Epithelial cell of prostate (primary cell): ENCODE data around the gene ODF4.
"Not testable (repeated sequence)": the region's sequence is repeated elsewhere in the genome, so short reads cannot be mapped to it uniquely, and the experiment has no call there.

Experiments
- DNase-seq: peaks from one replicate; pipeline ENCODE4 v3.0.0-alpha.2; 2011; ENCODE audit warnings: low read depth, low spot score
- H3K27ac ChIP-seq: fragments of 450-650 bp; 2 replicates; pipeline ENCODE4 v1.5.1; 2017; ENCODE audit warnings: mild to moderate bottlenecking

ODF4 gene

DNA sequence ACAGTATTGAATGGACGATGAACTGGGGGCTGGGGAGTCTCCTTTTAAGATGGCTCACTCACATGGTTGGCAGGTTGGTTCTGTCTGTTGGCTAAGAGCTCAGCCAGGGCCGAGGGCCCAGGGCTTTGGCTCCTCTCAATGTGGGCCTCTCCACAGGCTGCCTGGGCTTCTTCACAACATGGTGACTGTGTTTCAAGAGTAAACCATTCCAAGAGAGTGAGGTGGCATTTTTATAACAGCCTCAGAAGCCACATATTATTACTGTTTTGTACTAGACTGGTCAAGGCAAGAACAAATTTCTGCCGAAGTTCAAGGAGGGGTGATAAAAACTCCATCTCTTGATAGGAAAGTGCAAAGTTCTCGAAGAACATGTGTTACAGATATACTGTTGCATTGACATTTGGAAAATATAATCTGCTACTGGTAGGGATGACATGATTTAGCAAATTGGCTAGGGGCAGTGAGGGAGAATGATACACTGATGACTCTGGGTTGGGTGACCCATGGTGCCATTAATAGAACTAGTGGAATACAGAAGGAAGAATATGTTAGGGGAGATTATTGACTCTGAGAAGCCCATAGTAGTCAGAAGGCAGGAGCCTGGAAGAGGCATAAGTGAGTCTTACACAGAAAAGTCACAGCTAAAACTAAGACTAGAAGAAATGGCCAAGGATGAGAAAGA is 23.2 kb downstream of the ODF4 start:
- no peak overlapping the region for H3K27ac ChIP-seq
- no peak for DNase-seq

DNA sequence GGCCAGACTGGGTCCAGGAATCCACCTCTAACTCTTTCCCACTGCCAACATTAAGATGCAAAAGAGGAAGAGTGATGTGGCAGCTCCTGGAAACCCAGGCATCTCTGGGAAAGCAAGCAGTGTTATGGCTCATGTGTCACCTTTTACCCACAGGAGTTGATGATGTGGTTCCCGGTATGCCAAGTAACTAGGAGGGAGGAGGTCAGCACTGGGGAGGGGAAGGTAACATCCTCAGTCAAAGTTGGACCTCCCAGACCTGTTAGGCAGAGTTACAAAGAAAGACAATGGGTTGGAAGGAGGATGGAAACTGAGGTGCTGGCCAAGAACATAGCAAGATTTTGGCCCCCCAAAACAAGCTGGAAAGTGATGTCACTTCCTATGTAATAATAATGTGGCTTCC is 25.5 kb downstream of the ODF4 start:
- no peak overlapping the region for H3K27ac ChIP-seq
- DNase-seq: no peak

DNA sequence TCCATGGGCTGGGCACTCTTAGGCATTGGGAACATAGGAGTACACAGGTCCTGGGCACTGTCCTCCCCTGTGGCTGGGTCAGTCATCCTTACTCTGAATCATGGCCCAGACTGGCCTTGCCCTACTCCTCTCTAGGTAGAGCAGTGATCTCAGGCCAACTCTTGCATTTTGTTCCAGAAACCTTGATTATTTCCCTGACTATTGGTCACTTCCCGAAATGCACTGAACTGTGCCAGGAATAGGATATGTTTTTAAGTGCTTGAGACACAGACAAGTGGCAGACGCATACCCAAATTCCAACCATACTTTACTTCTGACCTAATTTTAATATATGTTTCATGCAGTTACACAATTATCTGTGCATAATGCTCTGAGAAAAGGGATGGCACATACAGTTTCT is 26.6 kb downstream of the ODF4 start:
- peak overlapping the region; percentile 26 for H3K27ac ChIP-seq
- DNase-seq: no peak

DNA sequence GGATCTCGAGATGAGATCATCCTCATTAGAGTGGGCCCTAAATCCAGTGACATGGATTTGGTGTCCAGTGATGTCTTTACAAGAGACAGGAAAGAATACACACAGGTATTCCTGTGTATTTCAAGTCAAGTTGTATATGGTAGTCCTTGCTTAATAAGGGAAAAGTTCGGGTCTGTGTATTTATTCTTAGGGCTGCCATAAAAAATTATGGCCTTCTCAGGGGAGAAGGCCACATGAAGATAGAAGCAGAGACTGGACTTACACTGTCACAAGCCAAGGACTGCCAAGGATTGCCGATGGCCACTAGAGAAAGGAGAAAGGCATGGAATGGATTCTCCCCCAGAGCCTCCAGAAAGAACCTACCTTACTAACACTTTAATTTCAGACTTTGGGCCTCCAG is 28.6 kb downstream of the ODF4 start:
- DNase-seq: no peak
- H3K27ac ChIP-seq: no peak overlapping the region

DNA sequence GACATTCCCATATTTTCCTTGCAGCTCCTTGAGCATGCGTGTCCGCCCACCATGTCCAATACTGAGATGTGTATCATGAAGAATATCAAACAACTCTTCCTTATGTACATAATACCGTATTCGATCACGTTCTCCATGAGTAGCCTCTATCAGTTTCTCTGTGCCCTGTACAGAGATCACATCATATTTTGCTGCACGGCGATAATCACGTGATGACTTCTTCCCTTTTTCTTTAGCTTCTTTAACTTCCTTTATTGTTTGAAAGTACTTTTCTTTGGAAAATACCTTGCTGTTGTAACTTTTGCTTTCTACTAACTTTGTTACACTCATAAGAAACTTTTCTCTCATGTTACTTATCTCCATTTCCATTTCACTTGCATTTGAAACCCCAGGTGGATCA is 30.3 kb downstream of the ODF4 start:
- no peak for DNase-seq
- no peak overlapping the region for H3K27ac ChIP-seq

DNA sequence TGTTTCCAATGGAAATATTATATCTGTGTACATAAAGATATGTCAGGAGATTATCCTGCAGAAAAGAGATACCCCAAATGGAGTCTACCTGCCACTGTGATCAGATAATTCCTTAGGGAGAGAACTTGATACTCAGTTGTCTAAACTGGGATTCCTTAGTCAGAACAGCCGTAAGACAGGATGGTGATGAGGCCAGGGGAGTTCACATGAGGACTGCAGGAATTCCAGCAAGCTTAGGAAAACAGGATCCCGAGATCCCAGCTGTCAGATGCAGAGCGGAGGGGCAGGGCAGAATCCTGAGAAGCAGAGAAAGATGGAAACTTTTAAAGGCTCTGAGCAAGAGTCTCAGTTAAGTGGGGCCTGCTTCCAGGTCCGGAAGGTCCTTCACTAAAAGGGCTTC is 32.1 kb downstream of the ODF4 start:
- H3K27ac ChIP-seq: no peak overlapping the region
- DNase-seq: no peak

DNA sequence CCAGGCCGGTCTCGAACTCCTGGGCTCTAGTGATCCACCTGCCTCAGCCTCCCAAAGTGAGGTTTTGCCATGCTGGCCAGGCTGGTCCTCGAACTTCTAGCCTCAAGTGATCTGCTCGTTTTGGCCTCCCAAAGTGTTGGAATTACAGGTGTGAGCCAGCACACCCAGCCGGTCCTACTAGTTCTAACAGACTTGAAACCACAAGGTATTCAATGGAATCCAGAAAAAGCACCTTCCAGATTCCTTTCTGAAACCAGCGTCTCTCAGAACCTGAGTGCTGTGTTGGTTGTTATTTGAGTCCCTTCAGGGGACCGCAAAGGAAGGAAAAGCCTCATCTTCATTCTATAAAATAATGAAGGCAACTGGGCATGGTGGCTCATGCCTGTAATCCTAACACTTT is 32.8 kb downstream of the ODF4 start:
- DNase-seq: no peak

DNA sequence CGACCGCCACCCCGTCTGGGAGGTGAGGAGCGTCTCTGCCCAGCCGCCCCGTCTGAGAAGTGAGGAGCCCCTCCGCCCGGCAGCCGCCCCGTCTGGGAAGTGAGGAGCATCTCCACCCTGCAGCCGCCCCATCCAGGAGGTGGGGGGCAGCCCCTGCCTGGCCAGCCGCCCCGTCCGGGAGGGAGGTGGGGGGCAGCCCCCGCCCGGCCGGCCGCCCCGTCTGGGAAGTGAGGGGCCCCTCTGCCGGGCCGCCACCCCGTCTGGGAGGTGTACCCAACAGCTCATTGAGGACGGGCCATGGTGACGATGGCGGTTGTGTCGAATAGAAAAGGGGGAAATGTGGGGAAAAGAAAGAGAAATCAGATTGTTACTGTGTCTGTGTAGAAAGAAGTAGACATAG is 34.2 kb downstream of the ODF4 start:
- not testable (repeated sequence) for DNase-seq, H3K27ac ChIP-seq

More for the DNA sequence above, 32.8 kb downstream of the ODF4 start:
- H3K27ac ChIP-seq: no peak overlapping the region

DNA sequence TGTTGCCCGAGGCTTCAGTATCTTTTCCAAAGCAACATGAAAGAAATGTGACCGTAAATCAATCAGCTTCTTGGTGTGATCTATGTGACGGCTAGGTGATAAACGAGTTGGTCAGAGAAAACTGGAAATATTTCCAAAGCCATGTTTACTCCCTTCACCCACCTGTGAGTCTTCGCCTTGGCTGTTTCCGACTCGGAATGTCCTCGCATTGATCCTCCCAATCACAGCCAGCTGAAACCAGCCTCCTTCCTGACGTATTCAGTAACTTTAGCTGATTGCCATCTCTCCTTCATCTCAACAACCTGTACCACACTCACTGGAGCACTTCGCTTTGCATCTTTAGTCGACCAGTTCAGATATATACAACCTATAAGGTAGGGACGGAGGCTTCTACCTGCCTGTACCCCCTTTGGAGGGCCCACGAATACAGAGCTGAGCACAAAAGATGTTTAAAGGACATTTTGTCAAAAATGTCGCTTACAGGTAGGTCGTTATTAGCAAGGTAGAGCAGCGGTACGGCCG is 36.2 kb downstream of the ODF4 start:
- DNase-seq: no peak
- H3K27ac ChIP-seq: peak overlapping the region; percentile 92

DNA sequence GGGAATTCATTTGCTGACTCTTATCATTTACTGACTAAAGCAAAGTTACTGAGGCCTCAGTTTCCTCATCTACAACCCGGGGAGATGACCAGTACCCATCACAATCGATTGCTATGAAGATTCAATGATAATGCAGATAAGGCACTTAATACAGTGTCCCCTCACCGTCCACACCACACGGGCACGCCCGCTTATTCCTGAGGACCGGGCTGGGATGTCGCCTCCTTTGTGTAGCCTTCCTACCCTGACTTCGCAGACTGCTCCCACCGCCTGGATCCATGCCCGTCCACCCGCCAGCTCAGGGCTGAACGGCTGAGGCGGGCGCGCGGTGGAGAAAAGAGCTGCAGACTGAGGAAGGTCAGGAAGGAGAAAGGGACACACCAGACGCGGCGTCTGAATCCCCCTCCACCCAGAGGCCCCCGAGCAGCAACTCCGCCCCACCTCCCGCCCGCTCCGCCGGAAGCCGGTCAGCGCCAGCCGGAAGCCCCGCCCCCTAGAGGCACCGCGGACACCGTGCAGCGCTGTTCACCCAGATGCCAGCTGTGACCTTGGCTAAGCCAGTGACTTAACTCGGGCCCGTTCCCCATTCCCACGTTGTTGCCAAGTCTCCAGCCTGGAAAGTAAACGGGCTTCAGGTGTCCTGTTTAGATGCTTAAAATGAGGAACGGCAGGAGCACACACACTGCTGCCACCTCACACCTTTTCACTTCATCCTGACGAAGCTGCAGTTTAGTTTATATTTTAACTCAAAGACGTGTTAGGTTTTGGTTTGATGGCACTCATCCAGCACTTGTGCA is 36.8 kb downstream of the ODF4 start, which contains the start of gene KRABD2:
TSS of gene KRABD2 (minus strand) at position 434 of the 797 bp plus-strand sequence.
- peak within 1 kb of the TSS; percentile 92 for H3K27ac ChIP-seq
- no peak for DNase-seq

DNA sequence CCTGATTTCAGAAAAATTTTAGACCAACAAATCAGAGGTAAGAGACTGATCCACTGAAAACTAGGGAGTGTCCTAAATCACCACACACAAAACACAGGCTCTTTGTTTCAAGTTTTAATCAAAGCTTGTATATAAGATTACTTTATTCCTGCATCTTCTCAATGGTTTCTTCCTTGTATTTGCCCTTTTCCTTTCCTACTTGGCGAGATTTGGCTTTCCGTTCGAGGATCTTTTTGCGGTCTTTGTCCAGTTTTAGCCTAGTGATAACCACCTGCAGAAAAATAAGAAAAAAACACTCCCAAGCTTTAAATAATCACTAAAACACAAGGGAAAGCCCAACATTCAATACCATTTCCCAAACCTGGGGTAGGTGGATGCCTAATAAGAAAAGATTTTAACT is 37.8 kb downstream of the ODF4 start:
- peak overlapping the region; percentile 92 for H3K27ac ChIP-seq
- DNase-seq: no peak

DNA sequence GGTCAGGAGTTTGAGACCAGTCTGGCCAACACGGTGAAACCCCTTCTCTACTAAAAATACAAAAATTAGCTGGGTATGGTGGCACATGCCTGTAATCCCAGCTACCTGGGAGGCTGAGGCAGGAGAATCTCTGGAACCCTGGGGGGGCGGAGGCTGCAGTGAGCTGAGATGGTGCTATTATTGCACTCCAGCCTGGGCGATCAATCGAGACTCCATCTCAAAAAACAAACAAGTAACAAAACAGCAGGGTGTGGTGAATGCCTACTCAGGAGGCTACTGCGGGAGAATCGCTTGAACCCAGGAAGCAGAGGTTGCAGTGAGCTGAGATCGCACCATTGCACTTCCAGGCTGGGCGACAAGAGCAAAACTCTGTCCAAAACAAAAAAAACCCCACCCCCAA is 38.5 kb downstream of the ODF4 start:
- peak overlapping the region; percentile 92 for H3K27ac ChIP-seq
- DNase-seq: not testable (repeated sequence)

DNA sequence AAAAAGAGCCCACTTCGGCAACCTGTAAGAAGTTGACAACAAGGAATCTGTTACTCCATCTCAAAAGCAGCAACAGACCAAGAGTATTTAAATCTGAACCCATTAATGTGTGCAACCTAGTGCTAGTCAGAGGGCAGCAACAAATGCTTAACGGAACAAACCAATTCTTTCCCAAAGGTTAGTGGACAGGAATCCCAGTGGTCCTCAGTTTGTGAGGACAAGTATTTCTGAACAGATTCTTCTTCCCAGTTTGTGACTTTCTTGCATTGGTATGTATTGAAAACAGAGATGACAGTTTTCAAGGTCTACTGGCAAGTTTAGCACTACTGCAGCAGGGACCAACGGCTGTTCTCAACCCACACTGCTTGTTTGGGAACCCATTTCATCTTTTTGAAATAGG is 40.4 kb downstream of the ODF4 start:
- DNase-seq: no peak
- H3K27ac ChIP-seq: peak overlapping the region; percentile 92

DNA sequence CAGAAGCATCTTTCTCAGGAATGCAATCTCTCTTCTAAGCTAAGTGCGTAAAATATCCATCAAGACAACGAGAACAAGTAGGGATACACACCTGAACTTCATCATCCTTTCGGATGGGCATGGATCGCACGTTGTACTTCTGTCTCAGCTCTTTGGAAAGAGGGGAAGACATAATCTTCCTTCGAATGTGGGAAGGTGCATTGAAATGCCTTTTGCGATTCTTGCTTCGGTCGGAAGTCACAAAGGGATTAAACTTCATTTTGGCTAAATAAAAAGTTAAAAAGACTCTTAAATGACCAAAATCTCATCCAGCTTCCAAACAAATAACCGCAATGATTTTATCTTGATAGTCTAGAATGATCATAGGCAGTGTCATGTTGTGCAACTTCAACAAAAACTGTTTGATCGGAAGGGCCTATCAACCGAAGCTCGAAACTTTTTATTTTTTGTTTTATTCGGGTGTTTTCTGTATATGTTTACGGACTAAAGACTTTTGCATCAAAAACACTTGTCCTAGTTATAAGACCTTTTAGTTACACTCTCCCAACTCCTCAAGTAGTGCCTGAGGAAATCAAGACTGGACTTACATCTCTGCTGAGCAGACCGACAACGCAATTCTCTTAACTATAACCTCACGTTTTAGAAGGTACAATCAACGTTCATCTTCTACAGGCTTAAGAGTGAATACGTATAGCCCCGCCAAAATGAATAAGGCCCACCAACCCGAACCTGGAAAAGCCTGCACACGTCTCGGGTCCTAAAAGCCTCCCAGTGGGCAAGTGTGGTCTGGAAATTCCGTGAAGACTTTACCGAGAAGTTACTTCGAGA is 42.6 kb downstream of the ODF4 start:
- DNase-seq: no peak
- H3K27ac ChIP-seq: peak overlapping the region; percentile 92

DNA sequence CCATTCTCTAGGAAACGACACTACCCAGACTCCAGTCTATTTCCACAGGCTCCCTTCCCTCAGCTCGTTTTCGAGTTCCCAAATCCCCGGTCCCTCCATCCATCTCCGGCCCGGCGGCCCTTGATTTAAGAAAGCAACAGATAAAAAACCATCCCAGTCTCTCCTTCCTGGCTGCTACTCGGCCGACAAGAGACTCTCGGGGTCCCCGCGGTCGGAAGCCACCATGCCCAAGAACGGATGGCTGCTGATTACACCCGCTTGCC is 43.2 kb downstream of the ODF4 start:
- peak overlapping the region; percentile 92 for H3K27ac ChIP-seq
- DNase-seq: no peak

DNA sequence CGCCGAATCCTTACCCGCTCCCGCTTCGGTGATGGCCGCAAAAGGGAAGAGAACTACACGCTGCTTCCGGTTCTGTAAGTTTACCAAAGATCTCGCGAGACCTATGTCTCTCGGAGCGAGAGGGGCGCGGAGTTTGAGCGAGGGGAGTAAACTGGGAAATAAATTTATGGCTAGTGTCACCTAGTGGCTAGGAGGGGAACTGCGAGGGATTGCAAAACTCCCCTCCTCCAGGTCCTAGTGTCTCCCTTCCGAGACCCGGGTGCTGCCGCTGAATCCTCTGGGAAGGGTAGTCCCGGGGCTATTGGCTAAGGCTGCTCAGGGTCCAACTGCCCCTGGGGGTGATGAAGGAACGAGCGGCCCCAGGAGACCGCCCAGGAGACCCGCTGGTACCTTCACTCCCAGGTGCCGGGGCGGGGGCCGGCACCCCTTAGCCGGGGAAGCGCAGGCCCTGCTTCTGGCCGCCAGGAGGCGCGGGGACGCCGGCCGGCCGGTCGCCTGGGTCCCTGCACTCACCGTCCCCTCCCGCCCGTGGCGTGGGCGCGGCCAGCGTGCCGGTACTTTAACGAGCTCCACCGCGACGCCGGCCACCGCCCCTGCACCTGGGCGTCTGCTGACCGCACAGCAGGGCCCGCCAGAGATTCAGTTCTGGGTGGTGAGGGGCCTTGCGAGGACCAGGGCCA is 43.6 kb downstream of the ODF4 start, which contains the start of gene RPL26:
TSS of gene RPL26 (minus strand) at position 51 of the 680 bp plus-strand sequence. CDS start 883 bp downstream, outside the sequence.
- H3K27ac ChIP-seq: peak within 1 kb of the TSS; percentile 92
- DNase-seq: peak; percentile 88

DNA sequence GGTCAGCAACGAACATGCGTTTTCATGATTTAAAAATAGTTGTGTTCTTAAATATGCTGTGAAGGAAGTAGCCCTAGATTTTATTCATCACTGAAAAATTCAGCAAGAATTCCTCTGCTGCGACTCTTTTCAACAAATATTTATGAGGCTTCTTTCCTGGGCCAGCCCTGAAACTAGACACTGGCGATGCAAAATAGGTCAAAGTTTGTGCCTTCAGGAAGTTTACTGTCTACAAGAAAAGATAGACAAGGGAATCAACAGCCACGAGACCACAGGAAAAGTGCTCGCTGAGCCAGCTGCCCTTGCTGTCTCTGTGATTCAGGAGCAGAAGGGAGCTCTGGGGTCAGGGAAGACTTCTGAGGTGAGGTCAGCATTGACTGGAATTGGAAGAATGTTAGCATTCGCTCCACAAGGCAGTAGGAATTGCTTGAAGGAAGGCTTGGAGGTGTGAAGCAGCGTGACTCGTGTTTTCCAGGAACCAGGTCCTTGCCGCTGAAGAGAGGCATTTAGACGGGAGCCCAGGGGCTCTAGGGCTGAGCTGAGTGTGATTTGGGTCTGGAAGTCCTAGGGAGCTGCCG is 45.2 kb downstream of the ODF4 start:
- DNase-seq: no peak
- peak overlapping the region; percentile 92 for H3K27ac ChIP-seq

DNA sequence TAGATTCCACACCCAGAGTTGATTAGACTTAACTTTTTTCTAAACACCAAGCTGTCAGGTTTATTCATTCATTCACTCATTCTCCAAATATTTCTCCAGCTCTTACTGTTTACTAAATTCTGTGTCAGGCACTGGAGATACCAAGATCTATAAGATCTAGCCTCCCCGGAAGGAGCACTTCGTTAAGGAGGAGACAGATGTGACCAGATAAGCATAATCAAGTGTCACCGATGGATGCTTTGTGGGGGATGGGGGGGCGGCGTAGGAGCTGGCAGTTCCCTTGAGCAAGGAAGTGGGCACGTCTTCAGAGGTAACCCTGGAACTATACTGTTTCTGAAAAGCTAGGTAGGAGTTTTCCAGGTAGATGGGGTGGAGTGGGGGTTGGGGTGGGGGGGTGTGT is 47.2 kb downstream of the ODF4 start:
- no peak for DNase-seq

DNA sequence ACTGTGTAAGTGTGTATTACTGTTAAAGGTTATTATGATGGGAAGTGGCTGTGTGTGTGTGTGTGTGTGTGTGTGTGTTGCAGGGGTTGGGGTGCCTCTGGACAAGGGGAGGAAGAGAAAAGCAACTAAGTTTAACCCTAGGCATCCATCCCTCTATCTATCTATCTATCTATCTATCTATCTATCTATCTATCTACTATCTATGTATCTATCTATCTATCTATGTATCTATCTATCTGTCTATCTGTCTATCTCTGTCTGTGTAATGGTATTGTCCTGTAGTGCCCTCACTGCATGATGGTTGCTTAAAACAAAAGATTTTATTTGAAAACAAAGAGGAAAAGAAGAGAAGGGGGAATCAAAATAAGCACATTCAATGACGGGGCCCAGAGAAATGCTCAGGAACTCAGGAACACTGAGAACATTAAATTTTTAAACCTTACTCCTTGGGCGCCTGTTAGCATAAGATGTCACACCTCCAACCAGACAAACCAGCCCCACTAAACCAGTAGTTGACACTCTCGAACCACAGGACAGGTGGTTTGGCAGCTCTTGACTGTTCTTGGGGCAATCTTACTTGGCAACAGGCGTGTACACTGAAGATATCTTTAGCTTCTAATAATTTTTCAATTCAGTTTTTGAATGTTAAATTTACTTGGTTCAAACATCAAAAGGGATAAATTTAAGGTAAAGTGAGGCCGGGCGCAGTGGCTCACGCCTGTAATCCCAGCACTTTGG is 48.4 kb downstream of the ODF4 start:
- H3K27ac ChIP-seq: no peak overlapping the region
- DNase-seq: no peak

More for the DNA sequence above, 47.2 kb downstream of the ODF4 start:
- H3K27ac ChIP-seq: no peak overlapping the region
